ENCODE data around the gene FAM131C.
A peak's percentile ranks its signal among the peaks of the same experiment; 100 is the strongest.

FAM131C gene

DNA sequence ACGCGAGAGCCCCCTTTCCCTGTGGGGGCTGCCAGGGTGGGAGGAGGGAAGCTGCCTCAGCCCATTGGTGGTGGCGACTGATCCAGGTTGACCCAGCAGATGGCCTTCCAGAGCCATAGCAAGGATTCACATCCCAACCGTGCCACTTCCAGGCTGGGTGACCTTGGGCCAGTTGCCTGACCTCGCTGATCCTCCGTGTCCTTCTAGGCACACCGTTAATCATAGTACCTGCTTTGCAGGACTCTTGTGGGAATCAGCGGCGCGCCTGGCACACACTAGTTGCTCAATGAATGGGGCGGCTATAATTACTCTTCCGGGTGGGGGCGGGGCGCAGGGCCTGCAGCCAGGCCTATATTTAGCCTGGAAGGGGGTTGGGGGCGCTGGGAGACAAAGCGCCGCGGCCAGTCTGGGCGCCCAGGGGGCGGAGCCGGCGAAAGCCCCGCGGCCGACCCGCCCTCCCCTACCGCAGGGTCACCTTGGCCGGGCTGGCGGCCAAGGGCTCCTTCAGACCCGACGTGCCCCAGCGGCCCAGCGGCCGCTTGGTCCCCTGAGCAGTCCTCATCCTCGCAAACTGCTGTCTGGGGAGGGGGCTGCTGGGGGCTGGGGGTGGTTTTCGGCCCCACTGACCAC, 60.7 kb downstream of the FAM131C start:
- Histone ChIP-seq H3K4me3 (ENCODE audit: low read length in 2 of 2) (no peak overlapping the region), H3K27ac (replicated peaks; ENCODE audit: low read length) (no peak overlapping the region)
- no CpG with 5 or more reads among the region's 36 CpGs for WGBS, 2 donors (ENCODE audit: extremely low coverage in 2 of 2, insufficient read length in 2 of 2, insufficient replicate concordance in 1 of 2)

DNA sequence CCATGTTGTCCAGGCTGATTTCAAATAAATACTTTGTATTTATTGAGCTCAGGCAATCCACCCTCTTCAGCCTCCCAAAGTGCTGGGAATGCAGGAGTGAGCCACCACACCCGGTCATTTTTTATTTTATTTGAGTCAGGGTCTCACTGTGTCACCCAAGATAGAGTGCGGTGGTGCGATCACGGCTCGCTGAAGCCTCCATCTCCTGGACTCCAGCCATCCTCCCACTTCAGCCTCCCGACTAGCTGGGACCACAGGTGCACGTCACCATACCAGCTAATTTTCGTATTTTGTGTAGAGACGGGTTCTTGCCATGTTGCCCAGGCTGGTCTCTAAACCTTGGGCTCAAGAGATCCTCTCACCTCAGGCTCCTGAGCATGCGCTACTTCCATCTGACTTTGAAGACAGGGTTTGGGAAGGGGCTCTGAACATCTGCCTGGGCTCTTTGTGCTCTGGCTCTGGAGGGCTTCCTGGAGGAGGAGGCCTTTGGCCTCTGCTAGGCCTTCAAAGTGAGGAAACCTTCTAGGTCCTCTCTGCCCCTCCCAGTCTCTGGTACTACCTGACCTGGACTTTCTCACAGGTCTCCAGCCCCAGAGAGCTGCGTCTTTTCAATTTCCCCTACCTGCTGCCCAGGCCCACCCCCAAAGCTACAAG, 61.4 kb downstream of the FAM131C start:
- no peak overlapping the region for H2BK15ac ChIP-seq (ENCODE audit: low read length)
- no CpG with 5 or more reads among the region's 11 CpGs for WGBS, 2 donors (ENCODE audit: extremely low coverage in 2 of 2, insufficient read length in 2 of 2, insufficient replicate concordance in 1 of 2)
- H2AFZ ChIP-seq (ENCODE audit: low read length): no peak overlapping the region
- peaks cover 2 to 7% of the 10 kb centered on the region in 2 donors for H3K4me1 ChIP-seq (ENCODE audit: control insufficient read depth in 2 of 2, insufficient read depth in 1 of 2, low read depth in 1 of 2, low read length in 2 of 2)
- no peak overlapping the region for H3K14ac ChIP-seq (ENCODE audit: low read length)
- H2BK120ac ChIP-seq (ENCODE audit: low read depth, low read length): no peak overlapping the region
- H4K91ac ChIP-seq (ENCODE audit: low read depth, low read length, poor library complexity): no peak overlapping the region
- no peak overlapping the region for H3K4ac ChIP-seq (ENCODE audit: low read length)
- no peak overlapping the region for H2BK5ac ChIP-seq (ENCODE audit: low read length)
- peak overlapping the region; percentile 44 for H3K18ac ChIP-seq (ENCODE audit: low read length)
- no peak overlapping the region for H3K4me3 ChIP-seq (ENCODE audit: low read length in 2 of 2)
- peak overlapping the region; percentile 53 for H2AK5ac ChIP-seq (ENCODE audit: low read depth, low read length)
- H3K27ac ChIP-seq (replicated peaks; ENCODE audit: low read length): no peak overlapping the region
- no peak overlapping the region for H3K4me2 ChIP-seq (ENCODE audit: insufficient read depth, low read length, poor library complexity, severe bottlenecking)
- H3K36me3 ChIP-seq (replicated peaks in 1 of 2; ENCODE audit: control insufficient read depth in 2 of 2, insufficient read depth in 2 of 2, low read length in 2 of 2): no peaks in the 10 kb centered on the region
- peaks cover 2% of the 10 kb centered on the region for H3K79me1 ChIP-seq (ENCODE audit: low read depth, low read length)
- no peak for DNase-seq (ENCODE audit: low spot score)
- peaks cover 0 to 57% (median 31%) of the 10 kb centered on the region in 3 experiments for H3K27me3 ChIP-seq (ENCODE audit: control insufficient read depth in 3 of 3, insufficient read depth in 3 of 3, low read depth in 1 of 3, low read length in 3 of 3)
- no peak overlapping the region for H3K9ac ChIP-seq (ENCODE audit: low read depth, low read length, poor library complexity)
- H2BK12ac ChIP-seq (ENCODE audit: low read length): no peak overlapping the region
- H3K23ac ChIP-seq (ENCODE audit: low read depth, low read length, poor library complexity): no peak overlapping the region
- no peaks in the 10 kb centered on the region for H3K9me3 ChIP-seq (replicated peaks in 1 of 2; ENCODE audit: control insufficient read depth in 2 of 2, insufficient read depth in 1 of 2, low read depth in 1 of 2, low read length in 2 of 2)
- H4K8ac ChIP-seq (ENCODE audit: low read depth, low read length): no peak overlapping the region

More for the DNA sequence above, 60.7 kb downstream of the FAM131C start:
- Histone ChIP-seq H3K79me1 (ENCODE audit: low read depth, low read length) (peaks cover 2% of the 10 kb centered on the region), H4K91ac (ENCODE audit: low read depth, low read length, poor library complexity) (no peak overlapping the region), H2BK12ac (ENCODE audit: low read length) (peak overlapping the region; percentile 43), H2BK15ac (ENCODE audit: low read length) (no peak overlapping the region), H2BK120ac (ENCODE audit: low read depth, low read length) (peak overlapping the region; percentile 52), H3K4ac (ENCODE audit: low read length) (no peak overlapping the region), H3K14ac (ENCODE audit: low read length) (peak overlapping the region; percentile 58), H2BK5ac (ENCODE audit: low read length) (no peak overlapping the region), H3K4me2 (ENCODE audit: insufficient read depth, low read length, poor library complexity, severe bottlenecking) (peak overlapping the region; percentile 48), H3K36me3 (replicated peaks in 1 of 2; ENCODE audit: control insufficient read depth in 2 of 2, insufficient read depth in 2 of 2, low read length in 2 of 2) (no peaks in the 10 kb centered on the region), H3K4me1 (ENCODE audit: control insufficient read depth in 2 of 2, insufficient read depth in 1 of 2, low read depth in 1 of 2, low read length in 2 of 2) (peaks cover 3 to 11% of the 10 kb centered on the region in 2 donors), H3K9ac (ENCODE audit: low read depth, low read length, poor library complexity) (no peak overlapping the region), H3K18ac (ENCODE audit: low read length) (peak overlapping the region; percentile 44), H2AFZ (ENCODE audit: low read length) (peak overlapping the region; percentile 84), H3K9me3 (replicated peaks in 1 of 2; ENCODE audit: control insufficient read depth in 2 of 2, insufficient read depth in 1 of 2, low read depth in 1 of 2, low read length in 2 of 2) (no peaks in the 10 kb centered on the region), H3K23ac (ENCODE audit: low read depth, low read length, poor library complexity) (peak overlapping the region; percentile 82), H4K8ac (ENCODE audit: low read depth, low read length) (no peak overlapping the region), H2AK5ac (ENCODE audit: low read depth, low read length) (peak overlapping the region; percentile 91), H3K27me3 (ENCODE audit: control insufficient read depth in 3 of 3, insufficient read depth in 3 of 3, low read depth in 1 of 3, low read length in 3 of 3) (peaks cover 0 to 62% (median 31%) of the 10 kb centered on the region in 3 experiments)
- DNase-seq (ENCODE audit: low spot score): no peak

DNA sequence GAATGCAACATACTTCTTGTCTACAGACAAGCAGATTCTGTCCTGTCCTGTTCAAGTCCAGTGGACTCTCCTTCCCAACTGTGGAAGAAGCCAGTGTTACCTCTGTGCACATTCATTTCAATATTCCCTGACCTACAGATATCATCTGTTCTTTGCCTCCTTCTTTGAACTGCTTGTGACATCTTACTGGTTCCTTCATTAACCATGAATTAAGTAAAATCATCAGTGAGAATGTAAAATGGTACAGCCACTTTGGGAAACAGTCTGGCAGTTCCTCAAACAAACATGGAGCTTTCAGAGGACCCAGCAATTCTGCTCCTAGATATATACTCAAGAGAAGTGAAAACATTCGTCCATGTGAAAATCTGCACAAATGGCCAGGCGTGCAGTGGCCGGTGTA, 62.6 kb downstream of the FAM131C start:
- H2BK15ac ChIP-seq (ENCODE audit: low read length): no peak overlapping the region
- H3K9me3 ChIP-seq (replicated peaks in 1 of 2; ENCODE audit: control insufficient read depth in 2 of 2, insufficient read depth in 1 of 2, low read depth in 1 of 2, low read length in 2 of 2): no peaks in the 10 kb centered on the region
- H3K36me3 ChIP-seq (replicated peaks in 1 of 2; ENCODE audit: control insufficient read depth in 2 of 2, insufficient read depth in 2 of 2, low read length in 2 of 2): no peaks in the 10 kb centered on the region
- H3K23ac ChIP-seq (ENCODE audit: low read depth, low read length, poor library complexity): no peak overlapping the region
- no peak overlapping the region for H3K14ac ChIP-seq (ENCODE audit: low read length)
- H4K8ac ChIP-seq (ENCODE audit: low read depth, low read length): no peak overlapping the region
- H4K91ac ChIP-seq (ENCODE audit: low read depth, low read length, poor library complexity): no peak overlapping the region
- WGBS, 2 donors (ENCODE audit: extremely low coverage in 2 of 2, insufficient read length in 2 of 2, insufficient replicate concordance in 1 of 2): no CpG with 5 or more reads among the region's 3 CpGs
- H3K27ac ChIP-seq (replicated peaks; ENCODE audit: low read length): no peak overlapping the region
- H3K9ac ChIP-seq (ENCODE audit: low read depth, low read length, poor library complexity): no peak overlapping the region
- peaks cover 0 to 45% (median 31%) of the 10 kb centered on the region in 3 experiments for H3K27me3 ChIP-seq (ENCODE audit: control insufficient read depth in 3 of 3, insufficient read depth in 3 of 3, low read depth in 1 of 3, low read length in 3 of 3)
- no peak overlapping the region for H3K18ac ChIP-seq (ENCODE audit: low read length)
- no peak overlapping the region for H3K4me3 ChIP-seq (ENCODE audit: low read length in 2 of 2)
- no peak overlapping the region for H3K4ac ChIP-seq (ENCODE audit: low read length)
- no peak overlapping the region for H2AK5ac ChIP-seq (ENCODE audit: low read depth, low read length)
- H2AFZ ChIP-seq (ENCODE audit: low read length): no peak overlapping the region
- no peak overlapping the region for H3K4me2 ChIP-seq (ENCODE audit: insufficient read depth, low read length, poor library complexity, severe bottlenecking)
- peaks cover 2% of the 10 kb centered on the region for H3K79me1 ChIP-seq (ENCODE audit: low read depth, low read length)
- no peak overlapping the region for H2BK12ac ChIP-seq (ENCODE audit: low read length)
- DNase-seq (ENCODE audit: low spot score): no peak
- no peak overlapping the region for H2BK120ac ChIP-seq (ENCODE audit: low read depth, low read length)
- H3K4me1 ChIP-seq (ENCODE audit: control insufficient read depth in 2 of 2, insufficient read depth in 1 of 2, low read depth in 1 of 2, low read length in 2 of 2): peaks cover 2 to 7% of the 10 kb centered on the region in 2 donors
- no peak overlapping the region for H2BK5ac ChIP-seq (ENCODE audit: low read length)

DNA sequence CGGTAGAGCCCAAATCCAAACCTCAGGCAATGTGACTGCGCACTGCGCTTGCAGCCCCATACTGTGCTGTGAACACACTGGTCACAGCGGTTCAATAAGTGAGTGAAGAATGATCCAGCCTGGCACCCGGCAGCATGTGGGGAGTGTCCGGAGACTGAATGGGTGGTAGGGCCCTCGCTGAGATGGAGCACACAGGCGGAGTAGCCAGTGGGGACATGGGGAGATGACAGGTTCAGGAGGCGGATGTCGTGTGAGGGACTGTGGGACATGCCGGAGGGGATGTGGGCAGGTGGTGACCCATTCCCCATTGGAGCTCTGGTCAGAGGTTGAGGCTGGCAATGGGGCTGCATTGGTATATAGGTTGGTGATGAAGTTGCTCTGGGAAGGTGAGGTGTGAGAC, 63.8 kb downstream of the FAM131C start:
- H2BK12ac ChIP-seq (ENCODE audit: low read length): no peak overlapping the region
- H2AK5ac ChIP-seq (ENCODE audit: low read depth, low read length): peak overlapping the region; percentile 20
- no peaks in the 10 kb centered on the region for H3K9me3 ChIP-seq (replicated peaks in 1 of 2; ENCODE audit: control insufficient read depth in 2 of 2, insufficient read depth in 1 of 2, low read depth in 1 of 2, low read length in 2 of 2)
- no peak overlapping the region for H3K4me2 ChIP-seq (ENCODE audit: insufficient read depth, low read length, poor library complexity, severe bottlenecking)
- no peak overlapping the region for H4K8ac ChIP-seq (ENCODE audit: low read depth, low read length)
- no peak overlapping the region for H2BK5ac ChIP-seq (ENCODE audit: low read length)
- no peak overlapping the region for H3K9ac ChIP-seq (ENCODE audit: low read depth, low read length, poor library complexity)
- H3K23ac ChIP-seq (ENCODE audit: low read depth, low read length, poor library complexity): no peak overlapping the region
- DNase-seq (ENCODE audit: low spot score): no peak
- no peak overlapping the region for H4K91ac ChIP-seq (ENCODE audit: low read depth, low read length, poor library complexity)
- no peak overlapping the region for H3K18ac ChIP-seq (ENCODE audit: low read length)
- H3K79me1 ChIP-seq (ENCODE audit: low read depth, low read length): no peaks in the 10 kb centered on the region
- H3K4me1 ChIP-seq (ENCODE audit: control insufficient read depth in 2 of 2, insufficient read depth in 1 of 2, low read depth in 1 of 2, low read length in 2 of 2): peaks cover 2 to 5% of the 10 kb centered on the region in 2 donors
- no peak overlapping the region for H2BK15ac ChIP-seq (ENCODE audit: low read length)
- WGBS, 2 donors (ENCODE audit: extremely low coverage in 2 of 2, insufficient read length in 2 of 2, insufficient replicate concordance in 1 of 2): no CpG with 5 or more reads among the region's 11 CpGs
- H3K14ac ChIP-seq (ENCODE audit: low read length): peak overlapping the region; percentile 49
- peak overlapping the region in 1 of 2 donors; percentile 7 for H3K4me3 ChIP-seq (ENCODE audit: low read length in 2 of 2)
- no peak overlapping the region for H3K27ac ChIP-seq (replicated peaks; ENCODE audit: low read length)
- H3K4ac ChIP-seq (ENCODE audit: low read length): no peak overlapping the region
- peaks cover 0 to 37% (median 25%) of the 10 kb centered on the region in 3 experiments for H3K27me3 ChIP-seq (ENCODE audit: control insufficient read depth in 3 of 3, insufficient read depth in 3 of 3, low read depth in 1 of 3, low read length in 3 of 3)
- no peaks in the 10 kb centered on the region for H3K36me3 ChIP-seq (replicated peaks in 1 of 2; ENCODE audit: control insufficient read depth in 2 of 2, insufficient read depth in 2 of 2, low read length in 2 of 2)
- H2AFZ ChIP-seq (ENCODE audit: low read length): no peak overlapping the region
- no peak overlapping the region for H2BK120ac ChIP-seq (ENCODE audit: low read depth, low read length)

Measured in neuronal stem cell (in vitro differentiated cells).